IMR-90 (cell line): ENCODE results near the gene IGSF8. TPM values are rescaled to one million over a fixed set of nuclear protein-coding genes. Genes with fewer than 3 reads are reported as not detected.

Source experiments
- ATAC-seq: fragments of 200-7000 bp; cut with Tn5 transposase; 2 replicates; pipeline ENCODE4 v1.9.1; 2020; ENCODE audit warnings: low read depth, mild to moderate bottlenecking, moderate library complexity
- BruUV-seq: library from RNA; stranded (reverse); fragments of 400-500 nt; replicated peaks from 2 replicates; lab custom pipeline; 2021; lab: Mats Ljungman, UMichigan
- CTCF ChIA-PET: fragments of 300-600 bp; formaldehyde crosslinking; extraction: SDS; loops from one replicate; lab custom pipeline; 2021; ENCODE audit warnings: antibody characterized with exemption; lab: Yijun Ruan, JAX
- POLR2A ChIA-PET: fragments of 300-600 bp; sonication (Branson Sonifier 250); formaldehyde crosslinking; loops from one replicate; lab custom pipeline; 2022; ENCODE audit warnings: antibody characterized with exemption; ENCODE audit not compliant: unreplicated experiment; lab: Charles Lee
- DNase-seq: peaks from one replicate; pipeline ENCODE4 v3.0.0; 2013
- H2AFZ ChIP-seq: replicated peaks from 2 replicates; pipeline ENCODE3; 2013; ENCODE audit warnings: low read length, mild to moderate bottlenecking; ENCODE audit not compliant: poor library complexity
- H2AK5ac ChIP-seq: 2 replicates; pipeline ENCODE4 v1.6.1; 2013; ENCODE audit warnings: low read depth, low read length, inconsistent platforms
- H2AK9ac ChIP-seq: replicated peaks from 2 replicates; pipeline ENCODE3; 2013; ENCODE audit warnings: mild to moderate bottlenecking, low read depth, low read length, moderate library complexity; ENCODE audit not compliant: poor library complexity
- H2BK120ac ChIP-seq: 2 replicates; pipeline ENCODE4 v1.6.1; 2013; ENCODE audit warnings: low read depth, low read length, inconsistent platforms
- H2BK15ac ChIP-seq: 3 replicates; pipeline ENCODE4 v1.6.1; 2013; ENCODE audit warnings: low read depth, low read length, inconsistent platforms
- H2BK20ac ChIP-seq: 2 replicates; pipeline ENCODE4 v1.6.1; 2013; ENCODE audit warnings: low read depth, mild to moderate bottlenecking, inconsistent platforms, low read length, moderate library complexity
- H2BK5ac ChIP-seq: 2 replicates; pipeline ENCODE4 v1.6.1; 2013; ENCODE audit warnings: mild to moderate bottlenecking, low read depth, low read length, inconsistent platforms; ENCODE audit not compliant: poor library complexity, severe bottlenecking
- H3K14ac ChIP-seq: replicated peaks from 2 replicates; pipeline ENCODE4 v1.6.1; 2013; ENCODE audit warnings: low read depth, low read length, inconsistent platforms
- H3K18ac ChIP-seq: 2 replicates; pipeline ENCODE4 v1.6.1; 2013; ENCODE audit warnings: low read depth, low read length, control low read depth
- H3K23ac ChIP-seq: 2 replicates; pipeline ENCODE4 v1.6.1; 2013; ENCODE audit warnings: low read depth, low read length, inconsistent platforms
- H3K27ac ChIP-seq: 2 replicates; pipeline ENCODE4 v1.5.1; 2013; ENCODE audit warnings: mild to moderate bottlenecking, control low read depth, low read length; ENCODE audit not compliant: insufficient read depth
- H3K27me3 ChIP-seq: 2 replicates; pipeline ENCODE4 v1.6.1; 2013; ENCODE audit warnings: low read length; ENCODE audit not compliant: control insufficient read depth, insufficient read depth
- H3K36me3 ChIP-seq: 2 replicates; pipeline ENCODE4 v1.6.1; 2013; ENCODE audit warnings: low read length, mixed read lengths; ENCODE audit not compliant: control insufficient read depth, insufficient read depth
- H3K4ac ChIP-seq: 2 replicates; pipeline ENCODE4 v1.6.1; 2013; ENCODE audit warnings: low read depth, low read length, inconsistent platforms
- H3K4me1 ChIP-seq: 2 replicates; pipeline ENCODE4 v1.6.1; 2013; ENCODE audit warnings: low read length, mixed read lengths; ENCODE audit not compliant: control insufficient read depth, insufficient read depth
- H3K4me2 ChIP-seq: 2 replicates; pipeline ENCODE4 v1.6.1; 2013; ENCODE audit warnings: low read depth, mild to moderate bottlenecking, control low read depth, low read length, moderate library complexity
- H3K4me3 ChIP-seq: 2 replicates; pipeline ENCODE4 v1.5.1; 2013; ENCODE audit warnings: low read depth, mild to moderate bottlenecking, control low read depth, low read length, moderate library complexity; ENCODE audit not compliant: insufficient read depth
- H3K56ac ChIP-seq: 2 replicates; pipeline ENCODE4 v1.6.1; 2013; ENCODE audit warnings: low read length, inconsistent platforms; ENCODE audit not compliant: insufficient read depth; ENCODE audit errors: extremely low read depth
- H3K79me1 ChIP-seq, 2 experiments: 2 replicates each; pipeline ENCODE4 v1.6.1; 2013; ENCODE audit warnings: low read length in 2 of 2, inconsistent platforms in 1 of 2, low read depth in 1 of 2
- H3K9ac ChIP-seq: 2 replicates; pipeline ENCODE4 v1.6.1; 2013; ENCODE audit warnings: low read depth, low read length, control low read depth
- H3K9me1 ChIP-seq: 2 replicates; pipeline ENCODE4 v1.6.1; 2013; ENCODE audit warnings: low read length, inconsistent platforms; ENCODE audit not compliant: insufficient read depth
- H3K9me3 ChIP-seq: 2 replicates; pipeline ENCODE4 v1.6.1; 2013; ENCODE audit warnings: low read length; ENCODE audit not compliant: control insufficient read depth, insufficient read depth
- H4K20me1 ChIP-seq: 2 replicates; pipeline ENCODE4 v1.6.1; 2013; ENCODE audit warnings: low read length, inconsistent platforms; ENCODE audit not compliant: insufficient read depth
- H4K5ac ChIP-seq: 2 replicates; pipeline ENCODE4 v1.6.1; 2013; ENCODE audit warnings: mild to moderate bottlenecking, low read depth, low read length, control low read depth
- H4K8ac ChIP-seq, 2 experiments: 2 replicates each; pipeline ENCODE4 v1.6.1; 2013; ENCODE audit warnings: low read depth in 2 of 2, low read length in 2 of 2, control low read depth in 1 of 2, inconsistent platforms in 1 of 2
- H4K91ac ChIP-seq: 2 replicates; pipeline ENCODE4 v1.6.1; 2013; ENCODE audit warnings: low read depth, low read length, inconsistent platforms; ENCODE audit not compliant: insufficient read depth
- BHLHE40 ChIP-seq: fragments of 150-350 bp; IDR thresholded peaks from 2 replicates; pipeline ENCODE4 v1.6.1; 2016; ENCODE audit warnings: mild to moderate bottlenecking, low read depth, low read length
- CEBPB ChIP-seq: IDR thresholded peaks from 2 replicates; pipeline ENCODE4 v1.6.1; 2012; ENCODE audit warnings: low read depth, low read length, improper control_type of control experiment
- CHD1 ChIP-seq: IDR thresholded peaks from 2 replicates; pipeline ENCODE4 v1.6.1; 2012; ENCODE audit warnings: low read depth, low read length, improper control_type of control experiment
- FOS ChIP-seq: fragments of 150-350 bp; IDR thresholded peaks from 2 replicates; pipeline ENCODE4 v1.6.1; 2016; ENCODE audit warnings: low read depth, low read length
- MAFK ChIP-seq: IDR thresholded peaks from 2 replicates; pipeline ENCODE4 v1.6.1; 2012; ENCODE audit warnings: low read depth, low read length, improper control_type of control experiment
- MAZ ChIP-seq: IDR thresholded peaks from 2 replicates; pipeline ENCODE4 v1.6.1; 2012; ENCODE audit warnings: low read depth, mild to moderate bottlenecking, low read length, improper control_type of control experiment, moderate library complexity, borderline replicate concordance
- NFE2L2 ChIP-seq: fragments of 150-350 bp; IDR thresholded peaks from 2 replicates; pipeline ENCODE4 v1.6.1; 2016; ENCODE audit warnings: low read depth, mild to moderate bottlenecking, low read length
- POLR2A ChIP-seq: IDR thresholded peaks from 2 replicates; pipeline ENCODE4 v1.6.1; 2012; ENCODE audit warnings: mild to moderate bottlenecking, low read depth, low read length
- RAD21 ChIP-seq: IDR thresholded peaks from 2 replicates; pipeline ENCODE4 v1.6.1; 2012; ENCODE audit warnings: low read length, improper control_type of control experiment
- RCOR1 ChIP-seq: IDR thresholded peaks from 2 replicates; pipeline ENCODE4 v1.6.1; 2012; ENCODE audit warnings: mild to moderate bottlenecking, low read length, improper control_type of control experiment; ENCODE audit not compliant: insufficient replicate concordance
- RFX5 ChIP-seq: IDR thresholded peaks from 2 replicates; pipeline ENCODE4 v1.8.0; 2012; ENCODE audit warnings: low read depth, mild to moderate bottlenecking, low read length, moderate library complexity
- SMC3 ChIP-seq: fragments of 150-350 bp; IDR thresholded peaks from 2 replicates; pipeline ENCODE4 v1.6.1; 2016; ENCODE audit warnings: low read depth, mild to moderate bottlenecking, antibody characterized with exemption, low read length, moderate library complexity
- WGBS, 2 experiments: methylation state at CpG; one replicate each; pipeline versions ENCODE4 v1.1.5 to v1.1.7; 2013; ENCODE audit warnings: missing lambda C conversion rate in 2 of 2; ENCODE audit not compliant: insufficient read length in 1 of 2; ENCODE audit errors: extremely low coverage in 2 of 2; 5-methylcytosine and 5-hydroxymethylcytosine counted together
- dilution Hi-C: fragments of 300-500 bp; cut with HindIII; formaldehyde crosslinking; loops from one replicate; pipeline ENCODE4 v1.14.3; 2018; ENCODE audit warnings: low sequenced_read_pairs; ENCODE audit not compliant: unreplicated experiment
- in situ Hi-C: fragments of 300-500 bp; cut with MboI; formaldehyde crosslinking; loops from 3 replicates; pipeline ENCODE4 v1.14.3; 2019; ENCODE audit warnings: low sequenced_read_pairs, inconsistent platforms, mixed read lengths
- intact Hi-C: fragments of 100-400 bp; cut with micrococcal nuclease; formaldehyde crosslinking; loops from 2 replicates; pipeline ENCODE4 v1.10.0; 2022
- polyA plus RNA-seq, 3 experiments: library from polyadenylated mRNA; depleted of rRNA; stranded (reverse); fragments of >200 nt; gene quantifications; 2 replicates each; pipeline ENCODE4 v1.2.3, GENCODE V29; 2012; ENCODE audit warnings: low replicate concordance in 1 of 3
- total RNA-seq: library from RNA; depleted of rRNA; stranded (reverse); fragments of >200 nt; gene quantifications from 2 replicates; pipeline ENCODE4 v1.2.3, GENCODE V29; 2012
- TF ChIP-seq, protein P1 (sequence below): fragments of 150-350 bp; IDR thresholded peaks from 2 replicates; pipeline ENCODE4 v1.6.1; 2016; ENCODE audit warnings: low read depth, mild to moderate bottlenecking, low read length, moderate library complexity, borderline replicate concordance
- TF ChIP-seq, protein P2 (sequence below): fragments of 150-350 bp; IDR thresholded peaks from 2 replicates; pipeline ENCODE4 v1.6.1; 2017; ENCODE audit warnings: mild to moderate bottlenecking, antibody characterized with exemption, low read length, low read depth
- TF ChIP-seq, protein P3 (sequence below): conservative IDR thresholded peaks from 2 replicates; pipeline ENCODE4 v1.5.1; 2012; ENCODE audit warnings: mild to moderate bottlenecking, low read depth, low read length, improper control_type of control experiment

Gene IGSF8
- total and polyA plus RNA-seq, 2 of the 4 experiments (the other 2 are of a cell fraction) = 8.8 to 25.2 TPM

DNA sequence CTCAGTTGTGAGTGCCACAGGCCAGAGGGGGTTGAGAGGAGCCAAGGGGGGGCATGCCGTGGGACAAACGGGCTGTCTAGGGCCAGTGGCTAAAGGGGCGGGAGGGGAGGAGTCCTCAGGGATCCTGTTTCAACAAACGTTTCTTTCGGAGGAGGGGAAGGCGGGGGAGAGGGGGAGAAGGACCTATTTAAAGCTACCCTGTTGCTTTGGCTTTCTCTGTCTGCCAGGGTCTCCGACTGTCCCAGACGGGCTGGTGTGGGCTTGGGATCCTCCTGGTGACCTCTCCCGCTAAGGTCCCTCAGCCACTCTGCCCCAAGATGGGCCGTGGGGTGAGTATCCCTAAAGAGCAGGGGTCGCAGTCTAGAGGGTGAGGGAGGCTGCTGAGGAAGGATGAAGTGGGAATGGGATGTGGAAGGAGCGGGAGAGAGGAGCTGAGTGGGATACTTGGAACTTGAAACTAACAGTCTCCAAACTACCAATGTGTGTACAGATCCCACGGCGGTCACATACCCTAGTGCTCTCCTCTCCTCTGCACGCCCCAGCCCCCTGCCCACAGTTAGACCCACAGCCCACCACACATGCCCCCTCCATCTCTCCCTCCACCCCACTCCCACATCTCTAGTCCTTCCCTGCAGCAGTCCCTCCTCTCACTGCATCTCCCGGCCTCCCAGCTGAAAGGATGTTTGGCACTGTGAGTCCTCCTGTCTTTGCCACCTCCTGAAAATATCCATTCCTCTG is 17.3 kb upstream of the IGSF8 start, which contains the start of gene ATP1A2:
Gene ATP1A2 (plus strand): TSS at position 215 of the 738 bp plus-strand sequence. CDS start 103 bp downstream, at position 318.
- CTCF ChIA-PET = no interaction called here
- H3K79me1 ChIP-seq = no peaks in the 10 kb centered on the region
- no peaks in the 10 kb centered on the region for H3K9me3 ChIP-seq
- H2BK120ac ChIP-seq = no peak within 1 kb of the TSS; the same call in 1 of the 2 replicates
- no peak within 1 kb of the TSS for H4K91ac ChIP-seq
- no peak within 1 kb of the TSS for H3K27ac ChIP-seq
- H3K14ac ChIP-seq = no peak within 1 kb of the TSS
- H3K4me1 ChIP-seq = peaks cover 15% of the 10 kb centered on the region; the same call in 1 of the 2 replicates
- no TSS peak for BruUV-seq
- no peak within 1 kb of the TSS for H3K9ac ChIP-seq
- intact Hi-C loops (no loop called here), in situ Hi-C loops (no loop called here), dilution Hi-C loops (no loop called here)
- WGBS, 2 experiments = 10% methylated on average over 5 of the region's 16 CpGs; no CpG with 5 or more reads in 1 of the 2 experiments
- no peak within 1 kb of the TSS for H3K23ac ChIP-seq
- H3K56ac ChIP-seq = no peak within 1 kb of the TSS
- no peak within 1 kb of the TSS for H2AK5ac ChIP-seq
- H2BK5ac ChIP-seq = no peak within 1 kb of the TSS
- no peaks in the 10 kb centered on the region; the same call in 1 of the 2 replicates for H3K9me1 ChIP-seq
- H4K8ac ChIP-seq = no peak within 1 kb of the TSS
- H4K20me1 ChIP-seq = no peaks in the 10 kb centered on the region
- H3K27me3 ChIP-seq = peaks cover 46% of the 10 kb centered on the region
- H3K18ac ChIP-seq = no peak within 1 kb of the TSS; the same call in 1 of the 2 replicates
- no peaks in the 10 kb centered on the region for H3K36me3 ChIP-seq
- POLR2A ChIA-PET = no interaction called here
- ATAC-seq (no peak), DNase-seq (no peak)
- no peak within 1 kb of the TSS for H3K4ac ChIP-seq
- no peak within 1 kb of the TSS for H2AK9ac ChIP-seq
- no peak within 1 kb of the TSS for H3K4me3 ChIP-seq
- H2BK15ac ChIP-seq = no peak within 1 kb of the TSS
- no peak within 1 kb of the TSS for H2BK20ac ChIP-seq
- H2AFZ ChIP-seq = no peak within 1 kb of the TSS
- no peak within 1 kb of the TSS for H4K5ac ChIP-seq
- no peak within 1 kb of the TSS for H3K4me2 ChIP-seq
- TF ChIP-seq MAFK = no peak
- TF ChIP-seq POLR2A = no peak
- TF ChIP-seq, protein P1, sequence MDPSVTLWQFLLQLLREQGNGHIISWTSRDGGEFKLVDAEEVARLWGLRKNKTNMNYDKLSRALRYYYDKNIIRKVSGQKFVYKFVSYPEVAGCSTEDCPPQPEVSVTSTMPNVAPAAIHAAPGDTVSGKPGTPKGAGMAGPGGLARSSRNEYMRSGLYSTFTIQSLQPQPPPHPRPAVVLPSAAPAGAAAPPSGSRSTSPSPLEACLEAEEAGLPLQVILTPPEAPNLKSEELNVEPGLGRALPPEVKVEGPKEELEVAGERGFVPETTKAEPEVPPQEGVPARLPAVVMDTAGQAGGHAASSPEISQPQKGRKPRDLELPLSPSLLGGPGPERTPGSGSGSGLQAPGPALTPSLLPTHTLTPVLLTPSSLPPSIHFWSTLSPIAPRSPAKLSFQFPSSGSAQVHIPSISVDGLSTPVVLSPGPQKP = no peak
- TF ChIP-seq NFE2L2 = no peak
- no peak for TF ChIP-seq RFX5
- no peak for TF ChIP-seq RAD21
- TF ChIP-seq MAZ = no peak
- TF ChIP-seq, protein P2, sequence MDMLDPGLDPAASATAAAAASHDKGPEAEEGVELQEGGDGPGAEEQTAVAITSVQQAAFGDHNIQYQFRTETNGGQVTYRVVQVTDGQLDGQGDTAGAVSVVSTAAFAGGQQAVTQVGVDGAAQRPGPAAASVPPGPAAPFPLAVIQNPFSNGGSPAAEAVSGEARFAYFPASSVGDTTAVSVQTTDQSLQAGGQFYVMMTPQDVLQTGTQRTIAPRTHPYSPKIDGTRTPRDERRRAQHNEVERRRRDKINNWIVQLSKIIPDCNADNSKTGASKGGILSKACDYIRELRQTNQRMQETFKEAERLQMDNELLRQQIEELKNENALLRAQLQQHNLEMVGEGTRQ = no peak
- no peak for TF ChIP-seq CEBPB
- no peak for TF ChIP-seq CHD1
- TF ChIP-seq, protein P3, sequence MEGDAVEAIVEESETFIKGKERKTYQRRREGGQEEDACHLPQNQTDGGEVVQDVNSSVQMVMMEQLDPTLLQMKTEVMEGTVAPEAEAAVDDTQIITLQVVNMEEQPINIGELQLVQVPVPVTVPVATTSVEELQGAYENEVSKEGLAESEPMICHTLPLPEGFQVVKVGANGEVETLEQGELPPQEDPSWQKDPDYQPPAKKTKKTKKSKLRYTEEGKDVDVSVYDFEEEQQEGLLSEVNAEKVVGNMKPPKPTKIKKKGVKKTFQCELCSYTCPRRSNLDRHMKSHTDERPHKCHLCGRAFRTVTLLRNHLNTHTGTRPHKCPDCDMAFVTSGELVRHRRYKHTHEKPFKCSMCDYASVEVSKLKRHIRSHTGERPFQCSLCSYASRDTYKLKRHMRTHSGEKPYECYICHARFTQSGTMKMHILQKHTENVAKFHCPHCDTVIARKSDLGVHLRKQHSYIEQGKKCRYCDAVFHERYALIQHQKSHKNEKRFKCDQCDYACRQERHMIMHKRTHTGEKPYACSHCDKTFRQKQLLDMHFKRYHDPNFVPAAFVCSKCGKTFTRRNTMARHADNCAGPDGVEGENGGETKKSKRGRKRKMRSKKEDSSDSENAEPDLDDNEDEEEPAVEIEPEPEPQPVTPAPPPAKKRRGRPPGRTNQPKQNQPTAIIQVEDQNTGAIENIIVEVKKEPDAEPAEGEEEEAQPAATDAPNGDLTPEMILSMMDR = no peak
- no peak for TF ChIP-seq BHLHE40
- no peak for TF ChIP-seq FOS
- no peak for TF ChIP-seq SMC3
- TF ChIP-seq RCOR1 = no peak
